GM21390 (cell line): ENCODE data around the gene ABCG1.
"Not testable (repeated sequence)": the region's sequence is repeated elsewhere in the genome, so short reads cannot be mapped to it uniquely, and the experiment has no call there.

Source experiments
- ATAC-seq: cut with Tn5 transposase; IDR thresholded peaks from one replicate; pipeline ENCODE4 v1.9.1; 2021; ENCODE audit not compliant: unreplicated experiment

Gene ABCG1

GRCh38 chr21:42288962-42289361 is 70.0 kb downstream of the ABCG1 start:
- no peak for ATAC-seq

GRCh38 chr21:42289926-42290325 is 71.0 kb downstream of the ABCG1 start:
- no peak for ATAC-seq

GRCh38 chr21:42290505-42290904 is 71.6 kb downstream of the ABCG1 start:
- ATAC-seq = no peak

- ATAC-seq = no peak
Measured at GRCh38 chr21:42291003-42291750, 72.2 kb downstream of the ABCG1 start.

- ATAC-seq = no peak
Measured at GRCh38 chr21:42291751-42292562, 73.0 kb downstream of the ABCG1 start.

- ATAC-seq = not testable (repeated sequence)
Measured at GRCh38 chr21:42292563-42293142, 73.7 kb downstream of the ABCG1 start.

- no peak for ATAC-seq
Measured at GRCh38 chr21:42293649-42294272, 74.8 kb downstream of the ABCG1 start.

GRCh38 chr21:42294273-42294880 is 75.4 kb downstream of the ABCG1 start:
- no peak for ATAC-seq

GRCh38 chr21:42295845-42296244 is 76.9 kb downstream of the ABCG1 start:
- no peak for ATAC-seq

- no peak for ATAC-seq
Measured at GRCh38 chr21:42296501-42296900, 77.6 kb downstream of the ABCG1 start.

- ATAC-seq = no peak
Measured at GRCh38 chr21:42297377-42297776, 78.4 kb downstream of the ABCG1 start.

GRCh38 chr21:42298237-42298636 is 79.3 kb downstream of the ABCG1 start:
- no peak for ATAC-seq

- ATAC-seq = no peak
Measured at GRCh38 chr21:42298657-42299056, 79.7 kb downstream of the ABCG1 start.

GRCh38 chr21:42299324-42300044 is 80.5 kb downstream of the ABCG1 start:
- ATAC-seq = no peak

- no peak for ATAC-seq
Measured at GRCh38 chr21:42300045-42300583, 81.2 kb downstream of the ABCG1 start.

GRCh38 chr21:42300956-42301355 is 82.0 kb downstream of the ABCG1 start:
- ATAC-seq = no peak

GRCh38 chr21:42301371-42302075 is 82.6 kb downstream of the ABCG1 start:
- ATAC-seq = no peak

- no peak for ATAC-seq
Measured at GRCh38 chr21:42302076-42302650, 83.2 kb downstream of the ABCG1 start.

- no peak for ATAC-seq
Measured at GRCh38 chr21:42302794-42303193, 83.9 kb downstream of the ABCG1 start.
